ENCODE measurements around the gene EPB41L1.

Gene EPB41L1

GRCh38 chr20:36155991-36156390 is 1.5 kb downstream of the EPB41L1 start:
- no peak for DNase-seq

GRCh38 chr20:36157610-36158009 is 3.1 kb downstream of the EPB41L1 start:
- DNase-seq = no peak

GRCh38 chr20:36158160-36158741 is 3.7 kb downstream of the EPB41L1 start:
- DNase-seq = no peak

- no peak for DNase-seq
Measured at GRCh38 chr20:36159833-36160232, 5.3 kb downstream of the EPB41L1 start.

GRCh38 chr20:36162272-36162966 is 7.9 kb downstream of the EPB41L1 start:
- DNase-seq = peak; percentile 8

GRCh38 chr20:36167902-36168503 is 13.5 kb downstream of the EPB41L1 start:
- no peak for DNase-seq

- DNase-seq = no peak
Measured at GRCh38 chr20:36170542-36171215, 16.1 kb downstream of the EPB41L1 start.

- no peak for DNase-seq
Measured at GRCh38 chr20:36173451-36173933, 19.0 kb downstream of the EPB41L1 start.

GRCh38 chr20:36175016-36175415 is 20.5 kb downstream of the EPB41L1 start:
- DNase-seq = no peak

GRCh38 chr20:36175475-36175995 is 21.0 kb downstream of the EPB41L1 start:
- no peak for DNase-seq

GRCh38 chr20:36177716-36178115 is 23.2 kb downstream of the EPB41L1 start:
- no peak for DNase-seq

GRCh38 chr20:36179170-36179945 is 24.8 kb downstream of the EPB41L1 start:
- DNase-seq = no peak

- DNase-seq = no peak
Measured at GRCh38 chr20:36180323-36180722, 25.8 kb downstream of the EPB41L1 start.

- DNase-seq = no peak
Measured at GRCh38 chr20:36181934-36182603, 27.5 kb downstream of the EPB41L1 start.

GRCh38 chr20:36182604-36183154 is 28.1 kb downstream of the EPB41L1 start:
- no peak for DNase-seq

GRCh38 chr20:36183155-36183944 is 28.8 kb downstream of the EPB41L1 start:
- DNase-seq = no peak

GRCh38 chr20:36184816-36185776 is 30.6 kb downstream of the EPB41L1 start:
- DNase-seq = no peak

- DNase-seq = no peak
Measured at GRCh38 chr20:36193977-36194712, 39.6 kb downstream of the EPB41L1 start.

- no peak for DNase-seq
Measured at GRCh38 chr20:36196676-36197075, 42.1 kb downstream of the EPB41L1 start.

Measured in DMS153 (cell line).